HG03571 (cell line): ENCODE results near the gene RPL13A.

Experiments used
- ATAC-seq: cut with Tn5 transposase; IDR thresholded peaks from one replicate; pipeline ENCODE4 v1.9.1; 2021; ENCODE audit not compliant: unreplicated experiment

RPL13A gene

GRCh38 chr19:49479975-49480628, 7.3 kb upstream of the RPL13A start:
- ATAC-seq = no peak

DNA sequence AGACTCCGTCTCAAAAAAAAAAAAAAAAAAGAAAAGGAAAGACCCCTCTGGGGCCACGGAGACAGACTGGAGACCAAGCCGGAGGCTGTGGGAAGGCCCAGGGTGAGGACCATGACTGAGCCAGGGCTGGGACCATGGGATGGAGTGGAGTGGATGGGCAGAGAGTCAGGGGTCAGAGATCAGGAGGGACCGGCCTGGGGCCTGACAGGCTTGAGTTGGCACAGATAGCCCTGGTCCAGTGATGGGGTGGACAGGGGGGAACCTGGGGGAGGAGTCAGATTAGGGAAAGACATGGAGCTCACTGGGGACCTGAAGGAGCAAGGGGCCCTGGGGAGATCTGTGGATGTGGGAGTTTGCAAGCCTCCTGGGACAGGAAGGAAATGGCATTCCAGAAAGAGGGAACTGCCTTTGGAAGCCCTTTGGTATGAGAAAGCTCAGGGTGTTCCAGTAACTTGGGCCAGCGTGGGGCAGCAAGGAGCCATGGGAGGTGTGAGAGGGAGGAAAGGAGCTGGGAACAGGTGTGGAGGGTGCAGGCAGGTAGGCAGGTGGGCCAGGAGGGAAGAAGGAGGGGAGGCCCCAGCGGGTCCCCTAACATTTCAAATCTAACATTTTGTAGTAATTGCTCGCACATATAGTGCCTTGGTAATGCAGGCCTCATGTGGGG, 6.3 kb upstream of the RPL13A start:
- ATAC-seq = no peak

DNA sequence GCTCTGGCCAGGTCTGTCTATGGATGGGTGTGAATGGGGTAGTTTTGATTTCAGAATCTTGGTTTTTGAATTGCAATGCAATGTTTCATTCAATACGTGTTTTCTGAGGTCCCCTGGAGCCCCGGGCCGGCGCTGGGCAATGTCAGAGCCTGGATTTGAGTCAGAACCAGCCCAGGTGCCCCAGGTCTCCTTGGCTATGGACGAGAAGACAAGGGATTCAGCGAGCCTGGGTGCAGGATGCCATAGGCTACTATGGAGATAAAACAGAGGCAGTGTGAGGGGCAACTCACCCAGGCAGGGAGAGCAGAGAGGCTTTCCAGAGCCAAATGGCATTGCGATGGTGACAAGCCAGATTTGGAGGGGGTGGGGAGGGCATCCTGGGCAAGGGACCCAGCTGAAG, 1.2 kb upstream of the RPL13A start:
- ATAC-seq = no peak

GRCh38 chr19:49486710-49487276, 615 bp upstream of the RPL13A start:
- no peak for ATAC-seq

- no peak for ATAC-seq
Measured at GRCh38 chr19:49488046-49488862, 846 bp downstream of the RPL13A start.

GRCh38 chr19:49488863-49489537, 1.6 kb downstream of the RPL13A start:
- no peak for ATAC-seq

- ATAC-seq = no peak
Measured at GRCh38 chr19:49489601-49490167, 2.3 kb downstream of the RPL13A start.

- no peak for ATAC-seq
Measured at GRCh38 chr19:49490287-49491029, 3.0 kb downstream of the RPL13A start.

- no peak for ATAC-seq
Measured at GRCh38 chr19:49491030-49491803, 3.8 kb downstream of the RPL13A start.

DNA sequence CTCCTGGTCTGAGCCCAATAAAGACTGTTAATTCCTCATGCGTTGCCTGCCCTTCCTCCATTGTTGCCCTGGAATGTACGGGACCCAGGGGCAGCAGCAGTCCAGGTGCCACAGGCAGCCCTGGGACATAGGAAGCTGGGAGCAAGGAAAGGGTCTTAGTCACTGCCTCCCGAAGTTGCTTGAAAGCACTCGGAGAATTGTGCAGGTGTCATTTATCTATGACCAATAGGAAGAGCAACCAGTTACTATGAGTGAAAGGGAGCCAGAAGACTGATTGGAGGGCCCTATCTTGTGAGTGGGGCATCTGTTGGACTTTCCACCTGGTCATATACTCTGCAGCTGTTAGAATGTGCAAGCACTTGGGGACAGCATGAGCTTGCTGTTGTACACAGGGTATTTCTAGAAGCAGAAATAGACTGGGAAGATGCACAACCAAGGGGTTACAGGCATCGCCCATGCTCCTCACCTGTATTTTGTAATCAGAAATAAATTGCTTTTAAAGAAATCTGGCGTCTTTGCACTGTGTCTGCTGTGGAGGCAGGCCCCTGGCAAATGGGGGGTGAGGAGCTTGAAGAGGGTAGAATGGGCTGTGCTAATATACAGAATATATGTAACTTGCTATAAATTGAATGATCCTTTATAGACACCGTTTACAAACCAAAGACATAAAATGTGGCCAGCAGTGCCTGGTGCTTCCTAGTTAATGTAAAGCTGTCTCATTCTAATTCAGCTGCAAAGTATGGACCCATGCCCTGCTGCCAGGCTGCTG, 4.6 kb downstream of the RPL13A start:
- no peak for ATAC-seq

GRCh38 chr19:49492573-49493405, 5.4 kb downstream of the RPL13A start:
- no peak for ATAC-seq

DNA sequence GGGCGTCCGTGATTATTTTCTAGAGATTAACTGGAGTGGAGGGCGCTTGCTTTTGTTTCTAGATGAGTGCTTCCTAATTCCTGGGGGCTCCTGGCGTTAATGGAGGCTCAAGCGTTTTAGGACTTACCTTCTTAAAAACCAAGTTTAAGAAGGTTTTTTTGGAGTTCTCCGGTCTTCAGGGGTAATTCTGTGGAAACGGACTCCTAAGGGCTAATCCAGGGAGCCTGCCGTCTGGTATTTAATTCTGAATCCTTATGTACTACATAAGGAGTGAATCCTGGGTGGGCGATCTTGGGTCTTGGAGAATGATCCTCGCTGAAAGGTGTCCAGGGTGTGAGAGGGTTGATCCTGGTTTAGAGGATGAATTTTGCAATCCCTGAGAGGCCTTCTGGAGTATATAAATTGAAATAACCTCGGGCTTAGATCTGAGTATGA, 9.2 kb downstream of the RPL13A start:
- no peak for ATAC-seq

GRCh38 chr19:49497047-49497788, 9.8 kb downstream of the RPL13A start:
- ATAC-seq = no peak

DNA sequence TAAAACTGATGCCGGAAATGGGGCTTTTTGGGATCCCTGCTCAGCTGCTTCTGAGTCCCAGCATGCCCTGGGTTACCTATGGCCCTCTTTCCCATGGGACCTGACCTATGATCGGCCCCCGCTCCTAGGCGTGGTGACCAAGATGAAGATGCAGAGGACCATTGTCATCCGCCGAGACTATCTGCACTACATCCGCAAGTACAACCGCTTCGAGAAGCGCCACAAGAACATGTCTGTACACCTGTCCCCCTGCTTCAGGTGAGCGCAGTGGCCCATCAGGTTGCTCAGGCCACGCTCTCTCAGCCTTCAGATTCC, 10.3 kb downstream of the RPL13A start:
- ATAC-seq = no peak

DNA sequence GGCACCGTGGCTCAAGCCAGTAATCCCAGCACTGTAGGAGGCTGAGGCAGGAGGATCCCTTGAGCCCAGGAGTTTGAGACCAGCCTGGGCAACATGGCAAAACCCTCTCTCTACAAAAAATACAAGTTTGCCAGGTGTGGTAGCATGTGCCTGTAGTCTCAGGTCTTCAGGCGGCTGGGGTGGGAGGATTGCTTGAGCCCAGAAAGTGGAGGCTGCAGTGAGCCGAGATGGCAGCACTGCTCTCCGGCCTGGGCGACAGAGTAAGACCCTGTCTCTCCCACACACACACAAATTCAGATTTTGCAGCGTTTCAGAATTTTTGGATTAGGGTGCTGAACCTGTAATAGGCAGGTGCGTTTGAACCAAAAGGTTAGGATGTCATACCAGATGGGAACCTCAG, 11.1 kb downstream of the RPL13A start:
- no peak for ATAC-seq

DNA sequence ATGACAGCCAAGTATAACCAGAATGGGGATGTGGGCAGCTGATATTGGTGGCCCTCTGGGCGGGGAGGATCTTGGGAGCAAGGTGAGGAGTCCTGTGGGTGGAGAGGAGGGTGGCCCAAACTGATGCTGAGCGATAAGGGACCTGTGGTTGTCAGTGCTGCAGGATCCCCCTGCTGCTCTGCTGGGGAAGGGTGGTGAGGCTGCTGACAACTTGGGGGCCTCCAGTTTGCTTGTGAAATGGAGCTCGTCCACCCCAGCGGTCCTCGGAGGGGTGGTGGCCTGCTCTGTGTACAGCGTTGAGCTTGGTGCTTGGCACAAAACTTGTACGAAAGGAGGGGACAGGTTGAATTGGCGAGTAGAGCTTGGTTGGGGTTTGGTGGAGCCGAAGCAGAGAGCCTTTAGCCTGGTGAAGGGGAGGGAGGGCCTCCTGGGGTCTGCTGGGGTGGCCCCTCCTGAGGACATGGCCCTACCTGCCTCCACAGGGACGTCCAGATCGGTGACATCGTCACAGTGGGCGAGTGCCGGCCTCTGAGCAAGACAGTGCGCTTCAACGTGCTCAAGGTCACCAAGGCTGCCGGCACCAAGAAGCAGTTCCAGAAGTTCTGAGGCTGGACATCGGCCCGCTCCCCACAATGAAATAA, 11.7 kb downstream of the RPL13A start:
- ATAC-seq = no peak
